HuH-7 (cell line): ENCODE results near the gene PCDHGC5.

Experiments
- DNase-seq: peaks from one replicate; pipeline ENCODE4 v3.0.0; 2011; ENCODE audit warnings: low spot score

The PCDHGC5 gene

DNA sequence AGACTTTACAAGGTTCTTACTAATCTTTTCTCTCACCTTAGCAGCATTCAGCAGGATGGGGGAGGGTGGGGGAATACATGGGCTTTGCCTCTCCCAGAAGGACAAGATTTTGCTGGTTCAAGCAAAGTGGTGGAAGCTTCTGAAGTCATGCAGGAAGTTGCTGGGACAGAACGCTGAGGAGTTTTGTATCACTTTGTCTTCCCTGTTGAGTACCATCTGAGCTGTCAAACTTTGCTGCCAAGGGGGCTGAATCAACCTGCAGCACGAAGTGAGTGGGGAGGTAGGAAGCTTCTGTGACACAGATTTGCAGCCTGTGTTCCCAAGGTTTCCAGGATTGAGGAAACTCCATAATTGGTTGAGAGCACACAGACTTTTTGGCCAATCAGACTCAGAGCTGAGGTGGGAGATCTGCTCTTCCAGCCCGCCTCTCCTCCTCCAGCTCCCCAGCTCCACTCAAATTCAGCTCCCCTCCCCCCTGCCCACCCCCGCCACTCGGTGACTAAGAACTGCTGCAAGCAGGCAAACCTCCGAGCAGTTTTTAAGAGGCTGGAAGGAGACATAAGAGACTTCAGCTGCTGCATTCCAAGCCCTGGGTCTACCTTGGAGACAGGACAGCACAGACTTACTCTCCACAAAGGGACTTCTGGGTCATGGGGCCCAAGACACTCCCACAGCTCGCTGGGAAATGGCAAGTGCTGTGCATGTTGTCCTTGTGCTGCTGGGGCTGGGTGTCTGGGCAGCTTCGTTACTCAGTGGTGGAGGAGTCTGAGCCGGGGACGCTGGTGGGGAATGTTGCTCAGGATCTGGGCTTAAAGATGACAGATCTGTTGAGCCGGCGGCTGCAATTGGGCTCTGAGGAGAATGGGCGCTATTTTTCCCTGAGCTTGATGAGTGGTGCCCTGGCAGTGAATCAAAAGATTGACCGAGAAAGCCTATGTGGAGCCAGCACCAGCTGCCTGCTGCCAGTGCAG lies at the start of gene PCDHGC5:
PCDHGC5 (plus strand) TSS at position 491 of the 971 bp plus-strand sequence; CDS start at position 651, 160 bp downstream.
- no peak for DNase-seq

DNA sequence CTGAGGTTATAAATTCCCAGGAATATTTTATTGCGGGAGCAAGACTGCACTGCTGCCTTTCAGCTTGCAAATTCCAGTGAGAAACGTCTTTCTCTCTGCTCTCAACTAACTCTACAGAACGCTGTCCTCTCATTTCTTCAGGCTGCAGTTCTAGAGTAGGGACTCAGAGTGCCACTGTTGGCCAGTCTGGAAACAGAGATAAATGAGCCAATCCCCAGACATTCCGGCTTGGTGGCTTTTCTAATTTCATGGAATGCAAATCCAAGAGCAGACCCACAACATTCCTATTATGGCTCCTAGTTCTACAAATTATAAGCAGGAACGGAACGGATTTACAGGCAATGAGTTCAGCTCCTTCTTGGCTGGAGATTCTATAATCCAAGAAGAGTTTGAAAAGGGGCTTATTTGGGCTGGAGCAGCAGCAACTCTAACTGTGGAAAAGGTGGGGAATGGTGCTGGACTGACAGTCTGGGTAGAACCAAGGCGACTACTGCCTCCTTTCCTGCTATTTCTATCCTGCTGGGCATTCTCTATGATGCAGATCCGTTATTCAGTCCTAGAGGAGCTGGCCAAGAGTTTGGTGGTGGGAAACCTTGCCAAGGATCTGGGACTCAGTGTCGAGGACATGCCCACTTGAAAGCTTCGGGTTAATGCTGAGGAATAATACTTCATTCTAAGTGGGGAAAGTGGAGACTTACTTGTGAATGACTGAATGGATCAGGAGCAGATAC lies 49.3 kb upstream of the PCDHGC5 start:
- no peak for DNase-seq

DNA sequence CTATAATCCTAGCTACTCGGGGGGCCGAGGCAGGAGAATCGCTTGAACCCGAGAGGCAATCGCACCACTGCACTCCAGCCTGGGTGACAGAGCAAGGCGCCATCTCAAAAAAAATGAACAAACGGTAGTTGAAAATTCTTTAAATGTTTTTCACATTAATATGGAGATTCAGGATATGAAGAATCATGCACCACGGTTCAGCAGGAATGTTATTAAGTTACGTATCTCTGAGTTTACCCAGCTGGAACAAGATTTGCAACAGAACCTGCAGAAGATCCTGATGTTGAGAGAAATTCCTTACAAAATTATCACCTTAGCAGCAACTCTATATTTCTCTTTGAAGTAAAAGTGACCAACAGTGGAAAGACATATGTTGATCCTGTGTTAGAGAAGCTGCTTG lies 48.5 kb upstream of the PCDHGC5 start:
- DNase-seq = no peak

DNA sequence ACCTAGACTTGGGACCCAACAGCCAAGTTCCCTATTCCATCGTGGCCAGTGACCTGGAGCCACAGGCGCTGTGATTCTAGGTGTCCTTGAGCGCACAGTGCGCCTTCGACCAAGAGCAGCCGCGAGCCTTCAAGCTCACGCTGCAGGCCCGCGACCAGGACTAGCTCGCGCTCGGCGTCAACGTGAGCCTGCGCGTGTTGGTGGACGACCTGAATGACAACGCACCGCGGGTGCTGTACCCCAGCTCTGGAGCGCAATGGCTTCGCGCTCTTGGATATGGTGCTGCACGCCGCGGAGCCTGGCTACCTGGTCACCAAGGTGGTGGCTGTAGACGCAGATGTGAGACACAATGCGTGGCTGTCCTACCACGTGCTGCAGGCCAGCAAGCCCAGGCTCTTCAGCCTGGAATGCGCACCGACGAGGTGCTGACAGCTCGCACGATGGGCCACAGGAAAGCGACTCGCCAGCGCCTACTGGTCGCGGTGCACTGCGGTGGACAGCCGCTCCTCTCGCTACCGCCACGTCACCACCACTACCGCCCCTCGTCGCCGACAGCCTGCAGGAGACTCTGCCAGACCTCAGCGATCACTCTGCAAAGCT lies 47.2 kb upstream of the PCDHGC5 start:
- DNase-seq = no peak

DNA sequence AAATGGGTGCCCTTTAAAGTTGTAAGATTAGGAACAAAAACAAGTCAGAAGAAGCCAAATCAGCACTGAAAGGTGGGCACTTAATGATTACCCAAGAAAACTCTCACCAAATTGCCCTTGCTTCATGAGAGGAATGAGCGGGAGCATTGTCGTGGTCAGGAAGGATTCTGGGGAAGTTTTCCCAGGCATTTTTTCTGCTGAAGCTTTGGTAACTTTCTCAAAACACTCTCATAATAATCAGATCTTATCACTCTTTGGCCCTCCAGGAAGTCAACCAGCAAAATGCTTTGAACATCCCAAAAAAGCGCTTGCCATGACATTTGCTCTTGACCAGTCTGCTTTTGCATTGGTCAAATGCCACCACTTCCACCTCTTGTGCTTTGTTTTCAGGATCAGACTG lies 23.5 kb upstream of the PCDHGC5 start:
- DNase-seq = no peak

DNA sequence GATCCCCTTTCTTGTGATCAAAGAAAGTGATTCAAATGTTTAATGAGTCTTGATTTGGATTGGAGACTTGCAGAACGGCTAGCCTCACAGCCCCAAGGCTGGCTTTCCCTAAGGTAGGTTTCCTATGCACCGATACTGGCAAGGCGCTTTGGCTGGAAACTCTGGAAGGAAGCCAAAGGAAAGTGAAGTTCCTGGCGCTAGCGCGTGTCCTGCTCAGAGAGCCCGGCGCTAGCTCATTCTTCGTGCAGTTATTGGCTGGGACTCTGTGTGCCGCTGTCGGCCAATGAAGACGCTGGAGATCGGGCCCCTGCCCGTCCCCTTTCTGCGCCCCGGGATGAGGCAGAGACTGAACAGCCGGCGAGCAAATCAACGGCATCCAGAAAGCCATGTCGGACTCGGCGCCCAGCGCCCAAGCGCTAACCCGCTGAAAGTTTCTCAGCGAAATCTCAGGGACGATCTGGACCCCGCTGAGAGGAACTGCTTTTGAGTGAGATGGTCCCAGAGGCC lies 13.2 kb upstream of the PCDHGC5 start, which contains the start of gene PCDHGC3:
PCDHGC3 (plus strand) TSS at position 342 of the 507 bp plus-strand sequence; CDS start at position 493, 151 bp downstream.
- peak; percentile 96 for DNase-seq

DNA sequence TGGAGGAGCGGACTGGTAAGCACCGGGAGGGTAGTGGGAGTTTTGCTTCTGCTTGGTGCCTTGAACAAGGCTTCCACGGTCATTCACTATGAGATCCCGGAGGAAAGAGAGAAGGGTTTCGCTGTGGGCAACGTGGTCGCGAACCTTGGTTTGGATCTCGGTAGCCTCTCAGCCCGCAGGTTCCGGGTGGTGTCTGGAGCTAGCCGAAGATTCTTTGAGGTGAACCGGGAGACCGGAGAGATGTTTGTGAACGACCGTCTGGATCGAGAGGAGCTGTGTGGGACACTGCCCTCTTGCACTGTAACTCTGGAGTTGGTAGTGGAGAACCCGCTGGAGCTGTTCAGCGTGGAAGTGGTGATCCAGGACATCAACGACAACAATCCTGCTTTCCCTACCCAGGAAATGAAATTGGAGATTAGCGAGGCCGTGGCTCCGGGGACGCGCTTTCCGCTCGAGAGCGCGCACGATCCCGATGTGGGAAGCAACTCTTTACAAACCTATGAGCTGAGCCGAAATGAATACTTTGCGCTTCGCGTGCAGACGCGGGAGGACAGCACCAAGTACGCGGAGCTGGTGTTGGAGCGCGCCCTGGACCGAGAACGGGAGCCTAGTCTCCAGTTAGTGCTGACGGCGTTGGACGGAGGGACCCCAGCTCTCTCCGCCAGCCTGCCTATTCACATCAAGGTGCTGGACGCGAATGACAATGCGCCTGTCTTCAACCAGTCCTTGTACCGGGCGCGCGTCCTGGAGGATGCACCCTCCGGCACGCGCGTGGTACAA lies 12.6 kb upstream of the PCDHGC5 start:
- DNase-seq = peak; percentile 44

DNA sequence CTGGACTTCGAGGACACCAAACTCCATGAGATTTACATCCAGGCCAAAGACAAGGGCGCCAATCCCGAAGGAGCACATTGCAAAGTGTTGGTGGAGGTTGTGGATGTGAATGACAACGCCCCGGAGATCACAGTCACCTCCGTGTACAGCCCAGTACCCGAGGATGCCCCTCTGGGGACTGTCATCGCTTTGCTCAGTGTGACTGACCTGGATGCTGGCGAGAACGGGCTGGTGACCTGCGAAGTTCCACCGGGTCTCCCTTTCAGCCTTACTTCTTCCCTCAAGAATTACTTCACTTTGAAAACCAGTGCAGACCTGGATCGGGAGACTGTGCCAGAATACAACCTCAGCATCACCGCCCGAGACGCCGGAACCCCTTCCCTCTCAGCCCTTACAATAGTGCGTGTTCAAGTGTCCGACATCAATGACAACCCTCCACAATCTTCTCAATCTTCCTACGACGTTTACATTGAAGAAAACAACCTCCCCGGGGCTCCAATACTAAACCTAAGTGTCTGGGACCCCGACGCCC lies 11.8 kb upstream of the PCDHGC5 start:
- no peak for DNase-seq

DNA sequence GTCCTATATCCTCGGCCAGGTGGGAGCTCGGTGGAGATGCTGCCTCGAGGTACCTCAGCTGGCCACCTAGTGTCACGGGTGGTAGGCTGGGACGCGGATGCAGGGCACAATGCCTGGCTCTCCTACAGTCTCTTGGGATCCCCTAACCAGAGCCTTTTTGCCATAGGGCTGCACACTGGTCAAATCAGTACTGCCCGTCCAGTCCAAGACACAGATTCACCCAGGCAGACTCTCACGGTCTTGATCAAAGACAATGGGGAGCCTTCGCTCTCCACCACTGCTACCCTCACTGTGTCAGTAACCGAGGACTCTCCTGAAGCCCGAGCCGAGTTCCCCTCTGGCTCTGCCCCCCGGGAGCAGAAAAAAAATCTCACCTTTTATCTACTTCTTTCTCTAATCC lies 11.1 kb upstream of the PCDHGC5 start:
- DNase-seq = no peak

DNA sequence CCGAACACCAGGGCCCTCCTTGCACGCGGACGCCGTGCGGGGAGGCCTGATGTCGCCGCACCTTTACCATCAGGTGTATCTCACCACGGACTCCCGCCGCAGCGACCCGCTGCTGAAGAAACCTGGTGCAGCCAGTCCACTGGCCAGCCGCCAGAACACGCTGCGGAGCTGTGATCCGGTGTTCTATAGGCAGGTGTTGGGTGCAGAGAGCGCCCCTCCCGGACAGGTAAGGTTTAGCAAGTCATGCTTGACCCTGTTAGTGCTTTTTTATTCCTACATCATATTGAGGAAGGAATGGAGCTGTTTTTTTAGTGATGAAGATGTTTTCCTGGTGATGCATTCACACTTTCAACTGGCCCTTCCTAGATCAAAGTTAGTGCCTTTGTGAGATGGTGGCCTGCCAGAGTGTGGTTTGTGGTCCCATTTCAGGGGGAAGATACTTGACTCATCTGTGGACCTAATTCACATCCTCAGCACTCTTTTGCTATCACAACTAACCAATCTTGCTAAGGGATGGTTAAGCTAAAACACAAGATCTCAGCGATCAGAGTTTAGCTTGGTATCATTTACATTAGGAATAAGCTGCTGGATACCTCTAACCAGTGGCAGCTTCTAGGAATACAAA lies 10.4 kb upstream of the PCDHGC5 start:
- no peak for DNase-seq

DNA sequence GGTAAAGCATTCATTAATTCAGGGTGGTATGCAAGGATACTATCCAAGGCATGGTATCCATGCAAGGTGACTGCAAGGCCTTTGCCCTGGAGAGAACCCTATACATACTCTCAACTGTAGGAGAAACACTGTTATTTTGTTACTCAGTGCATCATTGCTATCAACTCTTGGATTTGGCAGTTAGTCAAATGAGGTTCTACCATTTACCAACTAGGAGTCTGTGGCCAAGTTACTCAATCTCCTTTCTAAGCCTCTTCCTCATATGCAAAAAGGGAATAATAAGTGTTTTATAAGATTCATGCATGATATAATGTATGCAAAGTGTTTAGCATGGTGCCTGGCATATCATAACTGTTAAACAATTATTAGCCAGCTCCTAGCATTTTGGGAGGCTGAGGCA lies 9.1 kb upstream of the PCDHGC5 start:
- DNase-seq = no peak

DNA sequence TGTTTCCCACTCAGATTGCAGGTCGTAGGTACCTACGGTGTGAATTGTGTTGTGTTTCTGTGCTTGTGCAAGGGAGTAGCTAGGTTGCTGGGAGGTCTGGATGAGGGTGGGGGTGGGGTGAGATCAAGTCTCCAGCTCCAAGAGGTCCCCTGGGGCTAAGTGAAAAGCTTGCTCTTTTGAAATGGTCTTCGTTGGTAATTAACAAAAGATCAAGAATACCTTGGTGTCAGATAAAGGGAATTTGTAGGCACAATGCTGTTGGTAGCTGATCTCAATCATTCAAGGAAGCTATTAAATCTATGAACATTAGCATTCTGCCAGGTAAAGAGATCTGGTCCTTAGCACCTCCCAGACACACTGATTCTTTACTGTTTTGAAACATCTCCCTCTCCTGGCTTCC lies 5.0 kb upstream of the PCDHGC5 start:
- no peak for DNase-seq

DNA sequence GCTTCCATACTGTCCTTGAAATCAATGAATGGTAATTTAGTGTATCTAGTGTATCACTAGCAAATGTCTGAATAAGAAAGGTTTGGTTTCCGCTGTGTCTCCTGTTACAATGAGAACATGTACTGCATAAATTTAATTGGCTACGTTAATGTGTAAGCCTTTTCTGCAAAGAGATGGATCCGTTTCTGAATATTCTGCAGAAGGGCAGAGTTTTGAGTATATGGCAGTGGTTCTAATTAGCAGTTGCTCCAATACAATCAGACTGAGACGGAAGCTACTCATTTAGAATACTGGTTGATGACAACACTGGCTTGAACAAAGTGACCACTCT lies 4.6 kb upstream of the PCDHGC5 start:
- no peak for DNase-seq

DNA sequence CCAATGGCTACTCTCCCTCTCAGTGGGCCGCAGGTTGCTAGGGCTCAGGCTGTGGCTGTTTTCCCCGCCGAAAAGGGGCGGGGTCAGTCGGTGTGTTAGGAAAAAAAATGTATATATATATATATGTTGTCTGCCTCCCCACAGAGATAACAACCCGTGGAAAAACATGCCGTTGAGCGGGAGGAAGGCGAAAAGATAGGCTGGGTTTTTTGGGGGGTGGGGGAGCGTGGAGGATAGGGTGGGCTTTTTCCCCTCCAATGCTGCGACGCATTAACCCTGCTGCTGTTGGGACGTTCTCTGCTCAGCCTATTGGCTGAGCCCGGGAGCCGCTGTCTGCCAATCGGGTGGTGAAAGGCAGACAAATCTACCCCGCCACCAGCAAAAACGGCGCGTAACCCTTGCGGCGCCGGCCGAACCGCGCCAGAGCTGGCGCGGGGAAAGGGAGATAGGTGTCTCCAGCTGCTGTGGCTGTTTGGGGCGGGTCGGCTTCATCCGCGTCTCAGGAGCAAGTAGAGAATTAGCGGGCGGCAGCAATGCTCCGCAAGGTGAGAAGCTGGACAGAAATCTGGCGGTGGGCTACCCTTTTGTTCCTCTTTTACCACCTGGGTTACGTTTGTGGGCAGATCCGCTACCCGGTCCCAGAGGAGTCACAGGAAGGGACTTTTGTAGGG lies 4.1 kb upstream of the PCDHGC5 start, which contains the start of gene PCDHGC4:
PCDHGC4 (plus strand) TSS at position 390 of the 671 bp plus-strand sequence; CDS start at position 534, 144 bp downstream.
- no peak for DNase-seq

DNA sequence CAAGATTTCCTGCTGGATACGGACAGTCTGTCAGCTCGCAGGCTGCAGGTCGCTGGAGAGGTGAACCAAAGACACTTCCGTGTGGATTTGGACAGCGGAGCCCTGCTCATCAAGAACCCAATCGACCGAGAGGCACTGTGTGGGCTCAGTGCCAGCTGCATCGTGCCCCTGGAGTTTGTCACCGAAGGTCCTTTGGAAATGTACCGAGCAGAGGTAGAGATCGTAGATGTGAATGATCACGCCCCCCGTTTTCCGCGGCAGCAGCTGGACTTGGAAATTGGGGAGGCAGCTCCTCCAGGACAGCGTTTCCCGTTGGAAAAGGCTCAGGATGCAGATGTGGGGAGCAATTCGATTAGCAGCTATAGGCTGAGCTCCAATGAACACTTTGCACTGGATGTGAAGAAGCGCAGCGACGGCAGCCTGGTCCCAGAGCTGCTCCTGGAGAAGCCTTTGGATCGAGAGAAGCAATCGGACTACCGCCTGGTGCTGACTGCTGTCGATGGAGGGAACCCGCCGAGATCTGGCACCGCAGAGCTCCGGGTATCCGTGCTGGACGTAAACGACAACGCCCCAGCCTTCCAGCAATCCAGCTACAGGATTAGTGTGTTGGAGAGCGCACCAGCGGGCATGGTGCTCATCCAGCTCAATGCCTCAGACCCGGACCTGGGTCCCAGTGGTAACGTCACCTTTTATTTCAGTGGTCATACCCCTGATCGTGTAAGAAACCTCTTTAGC lies 3.4 kb upstream of the PCDHGC5 start:
- no peak for DNase-seq

DNA sequence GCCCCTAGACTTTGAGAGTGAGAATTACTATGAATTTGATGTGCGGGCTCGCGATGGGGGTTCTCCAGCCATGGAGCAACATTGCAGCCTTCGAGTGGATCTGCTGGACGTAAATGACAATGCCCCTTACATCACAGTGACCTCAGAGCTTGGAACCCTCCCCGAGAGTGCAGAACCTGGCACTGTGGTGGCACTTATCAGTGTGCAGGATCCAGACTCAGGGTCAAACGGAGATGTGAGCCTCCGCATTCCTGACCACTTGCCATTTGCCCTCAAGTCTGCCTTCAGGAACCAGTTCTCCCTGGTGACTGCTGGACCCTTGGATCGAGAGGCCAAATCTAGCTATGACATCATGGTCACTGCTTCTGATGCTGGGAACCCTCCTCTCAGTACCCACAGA lies 2.8 kb upstream of the PCDHGC5 start:
- no peak for DNase-seq

DNA sequence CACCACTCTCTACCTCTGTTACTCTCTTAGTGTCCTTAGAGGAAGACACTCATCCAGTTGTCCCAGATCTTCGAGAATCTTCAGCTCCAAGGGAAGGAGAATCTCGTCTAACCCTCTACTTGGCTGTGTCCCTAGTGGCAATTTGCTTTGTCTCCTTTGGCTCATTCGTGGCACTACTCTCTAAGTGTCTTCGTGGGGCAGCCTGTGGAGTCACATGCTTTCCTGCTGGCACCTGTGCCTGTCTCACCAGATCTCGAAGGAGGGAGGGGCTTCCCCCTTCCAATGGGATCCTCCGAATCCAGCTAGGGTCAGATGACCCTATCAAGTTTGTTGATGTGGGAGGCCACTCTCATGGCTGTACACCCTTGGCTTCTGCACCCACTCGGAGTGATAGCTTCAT lies 1.8 kb upstream of the PCDHGC5 start:
- DNase-seq = no peak

DNA sequence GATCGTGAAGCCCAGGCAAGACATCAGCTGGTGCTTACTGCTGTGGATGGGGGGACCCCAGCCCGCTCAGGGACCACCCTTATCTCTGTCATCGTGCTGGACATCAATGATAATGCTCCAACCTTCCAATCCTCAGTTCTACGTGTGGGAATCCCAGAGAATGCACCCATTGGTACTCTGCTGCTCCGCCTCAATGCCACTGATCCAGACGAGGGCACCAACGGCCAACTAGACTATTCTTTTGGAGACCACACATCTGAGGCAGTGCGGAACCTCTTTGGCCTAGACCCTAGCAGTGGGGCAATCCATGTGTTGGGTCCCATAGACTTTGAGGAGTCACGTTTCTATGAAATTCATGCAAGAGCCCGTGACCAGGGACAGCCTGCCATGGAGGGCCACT lies 960 bp downstream of the PCDHGC5 start:
- no peak for DNase-seq

DNA sequence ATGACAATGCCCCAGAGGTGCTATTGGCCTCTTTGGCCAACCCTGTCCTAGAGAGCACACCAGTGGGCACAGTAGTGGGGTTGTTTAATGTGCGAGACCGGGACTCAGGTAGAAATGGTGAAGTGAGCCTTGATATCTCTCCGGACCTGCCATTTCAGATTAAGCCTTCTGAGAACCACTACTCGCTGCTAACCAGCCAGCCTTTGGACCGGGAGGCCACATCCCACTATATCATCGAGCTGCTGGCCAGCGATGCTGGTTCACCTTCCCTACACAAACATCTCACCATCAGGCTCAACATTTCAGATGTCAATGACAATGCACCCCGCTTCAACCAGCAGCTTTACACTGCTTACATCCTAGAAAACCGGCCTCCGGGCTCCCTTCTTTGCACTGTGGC lies 1.4 kb downstream of the PCDHGC5 start:
- no peak for DNase-seq

DNA sequence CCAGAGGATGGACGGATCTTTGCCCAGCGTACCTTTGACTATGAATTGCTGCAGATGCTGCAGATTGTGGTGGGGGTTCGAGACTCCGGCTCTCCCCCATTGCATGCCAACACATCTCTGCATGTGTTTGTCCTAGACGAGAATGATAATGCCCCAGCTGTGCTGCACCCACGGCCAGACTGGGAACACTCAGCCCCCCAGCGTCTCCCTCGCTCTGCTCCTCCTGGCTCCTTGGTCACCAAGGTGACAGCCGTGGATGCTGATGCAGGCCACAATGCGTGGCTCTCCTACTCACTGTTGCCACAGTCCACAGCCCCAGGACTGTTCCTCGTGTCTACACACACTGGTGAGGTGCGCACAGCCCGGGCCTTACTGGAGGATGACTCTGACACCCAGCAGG lies 1.9 kb downstream of the PCDHGC5 start:
- DNase-seq = no peak
